ENCODE measurements around the gene KCNQ1.

The KCNQ1 gene

GRCh38 chr11:2766166-2766565 lies 321.4 kb downstream of the KCNQ1 start:
- no peak for DNase-seq (ENCODE audit: low spot score)

- no peak for DNase-seq (ENCODE audit: low spot score)
Measured at GRCh38 chr11:2767071-2767470, 322.3 kb downstream of the KCNQ1 start.

- DNase-seq (ENCODE audit: low spot score), result no peak
Measured at GRCh38 chr11:2767801-2768200, 323.0 kb downstream of the KCNQ1 start.

- DNase-seq (ENCODE audit: low spot score), result no peak
Measured at GRCh38 chr11:2768471-2769408, 323.9 kb downstream of the KCNQ1 start.

GRCh38 chr11:2769409-2770095 lies 324.7 kb downstream of the KCNQ1 start:
- no peak for DNase-seq (ENCODE audit: low spot score)

- DNase-seq (ENCODE audit: low spot score), result no peak
Measured at GRCh38 chr11:2770096-2770751, 325.4 kb downstream of the KCNQ1 start.

- DNase-seq (ENCODE audit: low spot score), result no peak
Measured at GRCh38 chr11:2770761-2771301, 326.0 kb downstream of the KCNQ1 start.

- DNase-seq (ENCODE audit: low spot score), result no peak
Measured at GRCh38 chr11:2771758-2772466, 327.1 kb downstream of the KCNQ1 start.

GRCh38 chr11:2772544-2773031 lies 327.8 kb downstream of the KCNQ1 start:
- no peak for DNase-seq (ENCODE audit: low spot score)

- DNase-seq (ENCODE audit: low spot score), result no peak
Measured at GRCh38 chr11:2774173-2775082, 329.6 kb downstream of the KCNQ1 start.

GRCh38 chr11:2775083-2775625 lies 330.3 kb downstream of the KCNQ1 start:
- DNase-seq (ENCODE audit: low spot score), result no peak

GRCh38 chr11:2775626-2776350 lies 331.0 kb downstream of the KCNQ1 start:
- DNase-seq (ENCODE audit: low spot score), result no peak

GRCh38 chr11:2776351-2777061 lies 331.7 kb downstream of the KCNQ1 start:
- DNase-seq (ENCODE audit: low spot score), result no peak

- no peak for DNase-seq (ENCODE audit: low spot score)
Measured at GRCh38 chr11:2777386-2777785, 332.6 kb downstream of the KCNQ1 start.

GRCh38 chr11:2777871-2778629 lies 333.2 kb downstream of the KCNQ1 start:
- no peak for DNase-seq (ENCODE audit: low spot score)

GRCh38 chr11:2778630-2779498 lies 334.1 kb downstream of the KCNQ1 start:
- DNase-seq (ENCODE audit: low spot score), result peak; percentile 62

- no peak for DNase-seq (ENCODE audit: low spot score)
Measured at GRCh38 chr11:2779499-2779980, 334.7 kb downstream of the KCNQ1 start.
